HG03432 (cell line): ENCODE measurements around the gene GPR17.
A peak's percentile ranks its signal among the peaks of the same experiment; 100 is the strongest.

Experiments
- ATAC-seq: cut with Tn5 transposase; IDR thresholded peaks from one replicate; pipeline ENCODE4 v1.9.1; 2021; ENCODE audit warnings: mild to moderate bottlenecking, moderate library complexity; ENCODE audit not compliant: unreplicated experiment

The GPR17 gene

GRCh38 chr2:127683056-127683455, 37.1 kb downstream of the GPR17 start:
- ATAC-seq, result no peak

- no peak for ATAC-seq
These were observed 37.8 kb downstream of the GPR17 start for GRCh38 chr2:127683757-127684156.

GRCh38 chr2:127685410-127686080, 39.6 kb downstream of the GPR17 start:
- no peak for ATAC-seq

GRCh38 chr2:127688405-127688804, 42.5 kb downstream of the GPR17 start:
- ATAC-seq, result no peak

- ATAC-seq, result no peak
These were observed 44.7 kb downstream of the GPR17 start for GRCh38 chr2:127690696-127691095.

GRCh38 chr2:127694986-127695385, 49.0 kb downstream of the GPR17 start:
- ATAC-seq, result no peak

- ATAC-seq, result no peak
These were observed 49.8 kb downstream of the GPR17 start for GRCh38 chr2:127695491-127696472.

GRCh38 chr2:127697482-127698180, 51.7 kb downstream of the GPR17 start:
- ATAC-seq, result no peak

- no peak for ATAC-seq
These were observed 52.8 kb downstream of the GPR17 start for GRCh38 chr2:127698553-127699355.

GRCh38 chr2:127700527-127701192, 54.7 kb downstream of the GPR17 start:
- peak; percentile 68 for ATAC-seq

GRCh38 chr2:127701193-127701650, 55.3 kb downstream of the GPR17 start, which contains the start of gene SFT2D3:
Gene SFT2D3 (plus strand): TSS chr2:127701497. CDS start chr2:127701529, 32 bp downstream.
- ATAC-seq, result peak; percentile 74

GRCh38 chr2:127701651-127702394, 55.9 kb downstream of the GPR17 start:
- peak; percentile 49 for ATAC-seq
